GM12878 (cell line): ENCODE results near the gene MRPL1. TPM values are rescaled to one million over a fixed set of nuclear protein-coding genes. Genes with fewer than 3 reads are reported as not detected.

Experiments
- ATAC-seq: fragments of 200-7000 bp; cut with Tn5 transposase; 3 replicates; pipeline ENCODE4 v1.9.1; 2020; ENCODE audit warnings: mild to moderate bottlenecking, moderate library complexity
- BruUV-seq: library from RNA; stranded (reverse); fragments of 400-500 nt; replicated peaks from 2 replicates; lab custom pipeline; 2021; lab: Mats Ljungman, UMichigan
- CTCF ChIA-PET: fragments of 300-600 bp; sonication (Branson Sonifier 250); formaldehyde crosslinking; extraction: SDS; loops from one replicate; lab custom pipeline; 2021; ENCODE audit warnings: inconsistent platforms; lab: Yijun Ruan, JAX
- POLR2A ChIA-PET: fragments of 350-600 bp; formaldehyde crosslinking; extraction: SDS; loops from one replicate; lab custom pipeline; 2021; ENCODE audit warnings: inconsistent platforms; lab: Charles Lee
- RAD21 ChIA-PET: fragments of 300-600 bp; sonication (Branson Sonifier 250); formaldehyde crosslinking; loops from one replicate; lab custom pipeline; 2023; ENCODE audit warnings: antibody characterized with exemption; ENCODE audit not compliant: unreplicated experiment; lab: Charles Lee
- SMC1A ChIA-PET: fragments of 300-600 bp; sonication (Branson Sonifier 250); formaldehyde crosslinking; loops from one replicate; lab custom pipeline; 2023; ENCODE audit not compliant: unreplicated experiment, uncharacterized antibody; lab: Charles Lee
- DNase-seq: peaks from one replicate; pipeline ENCODE4 v3.0.0-alpha.2; 2011; ENCODE audit warnings: low read depth, low spot score
- FAIRE-seq: peaks from 3 replicates; lab custom pipeline; 2011; peaks lifted over from hg19 to GRCh38; lab: Jason Lieb, UNC
- H2AFZ ChIP-seq: 2 replicates; pipeline ENCODE4 v1.6.0; 2011; ENCODE audit warnings: low read depth, low read length, control low read depth; ENCODE audit not compliant: control insufficient read depth
- H3K27ac ChIP-seq: 2 replicates; pipeline ENCODE4 v1.5.1; 2011; ENCODE audit warnings: control low read depth; ENCODE audit not compliant: control insufficient read depth, insufficient read depth
- H3K27me3 ChIP-seq, 2 experiments: replicated peaks in 1 of 2; 2 replicates each; pipeline versions ENCODE4 v1.6.0 to v1.6.1; 2011; ENCODE audit warnings: low read length in 1 of 2; ENCODE audit not compliant: control insufficient read depth in 2 of 2, insufficient read depth in 2 of 2
- H3K36me3 ChIP-seq, 2 experiments: 2 replicates each; pipeline ENCODE4 v1.5.1; 2011; ENCODE audit warnings: low read length in 1 of 2; ENCODE audit not compliant: control insufficient read depth in 2 of 2, insufficient read depth in 2 of 2
- H3K4me1 ChIP-seq: 2 replicates; pipeline ENCODE4 v1.6.1; 2011; ENCODE audit warnings: mild to moderate bottlenecking, low read length, moderate library complexity, mixed read lengths; ENCODE audit not compliant: control insufficient read depth, insufficient read depth
- H3K4me2 ChIP-seq: 2 replicates; pipeline ENCODE4 v1.6.0; 2011; ENCODE audit warnings: control low read depth; ENCODE audit not compliant: control insufficient read depth, insufficient read depth
- H3K4me3 ChIP-seq: fragments of 200-600 bp; sonication (generic); 2 replicates; pipeline ENCODE4 v1.5.1; 2016
- H3K79me2 ChIP-seq: 2 replicates; pipeline ENCODE4 v1.6.0; 2011; ENCODE audit warnings: low read length; ENCODE audit not compliant: control insufficient read depth, insufficient read depth
- H3K9ac ChIP-seq: 2 replicates; pipeline ENCODE4 v1.8.0; 2011; ENCODE audit warnings: low read length, control low read depth, mixed read lengths; ENCODE audit not compliant: control insufficient read depth, insufficient read depth
- H3K9me3 ChIP-seq: replicated peaks from 3 replicates; pipeline ENCODE4 v1.5.1; 2011; ENCODE audit warnings: mild to moderate bottlenecking, low read length; ENCODE audit not compliant: control insufficient read depth, insufficient read depth
- H4K20me1 ChIP-seq: 2 replicates; pipeline ENCODE4 v1.6.0; 2011; ENCODE audit not compliant: control insufficient read depth, insufficient read depth
- ESRRA ChIP-seq: IDR thresholded peaks from 2 replicates; pipeline ENCODE4 v1.6.1; 2012; ENCODE audit warnings: mild to moderate bottlenecking, low read length, improper control_type of control experiment
- GABPA ChIP-seq: IDR thresholded peaks from 2 replicates; pipeline ENCODE4 v1.6.1; 2014; ENCODE audit warnings: antibody characterized with exemption, low read depth, mild to moderate bottlenecking, inconsistent platforms
- HDAC2 ChIP-seq: fragments of 200-600 bp; sonication (generic); IDR thresholded peaks from 2 replicates; pipeline ENCODE4 v1.6.1; 2017
- HDGF ChIP-seq: fragments of 450-650 bp; IDR thresholded peaks from 2 replicates; pipeline ENCODE4 v1.6.1; 2016; ENCODE audit warnings: antibody characterized with exemption
- MTA2 ChIP-seq: fragments of 450-650 bp; IDR thresholded peaks from 2 replicates; pipeline ENCODE4 v1.6.1; 2016; ENCODE audit warnings: low read depth, mild to moderate bottlenecking, moderate library complexity
- MYB ChIP-seq: fragments of 150-350 bp; IDR thresholded peaks from 2 replicates; pipeline ENCODE4 v1.6.1; 2014; ENCODE audit warnings: mild to moderate bottlenecking, low read depth, low read length, borderline replicate concordance
- NR2F1 ChIP-seq: fragments of 450-650 bp; conservative IDR thresholded peaks from 2 replicates; pipeline ENCODE4 v1.6.1; 2017; ENCODE audit warnings: mild to moderate bottlenecking
- SREBF2 ChIP-seq: IDR thresholded peaks from 2 replicates; pipeline ENCODE4 v1.6.1; 2012; ENCODE audit warnings: mild to moderate bottlenecking, low read length
- SUPT20H ChIP-seq: IDR thresholded peaks from 2 replicates; pipeline ENCODE4 v1.6.1; 2011; ENCODE audit warnings: low read depth, mild to moderate bottlenecking, low read length, moderate library complexity, borderline replicate concordance; ENCODE audit not compliant: control insufficient read depth
- in situ Hi-C: fragments of 300-500 bp; cut with MboI; formaldehyde crosslinking; loops from 9 replicates; pipeline ENCODE4 v1.14.3; 2018; ENCODE audit warnings: mixed read lengths
- intact Hi-C: fragments of 100-400 bp; cut with micrococcal nuclease; formaldehyde crosslinking; loops from one replicate; pipeline ENCODE4 v1.14.2; 2022; ENCODE audit not compliant: unreplicated experiment
- polyA plus RNA-seq, 11 experiments: library from polyadenylated mRNA; depleted of rRNA in 4 of 11; unstranded in 6 of 11; stranded (reverse) in 5 of 11; fragments of >200 nt; fragmentation: Nextera tagmentation in 4 of 11; fragmentation: Illumina TruSeq in 1 of 11; extraction: Ambion mirVana in 4 of 11; extraction: Trizol in 1 of 11; gene quantifications; 1 replicate in 1 of 11; 2 replicates in 10 of 11; pipeline versions ENCODE4 v1.2.1 to v1.2.3, GENCODE V29; 2011 to 2016; ENCODE audit warnings: inconsistent platforms in 2 of 11, missing spikeins in 2 of 11, low read depth in 1 of 11
- total RNA-seq, 4 experiments: library from RNA; depleted of rRNA in 3 of 4; stranded (reverse); fragments of >200 nt in 3 of 4; fragmentation: Illumina TruSeq in 1 of 4; extraction: Trizol in 1 of 4; gene quantifications; 2 replicates each; pipeline versions ENCODE4 v1.2.1 to v1.2.3, GENCODE V29; 2013 to 2021
- TF ChIP-seq, protein P1 (sequence below): fragments of 450-650 bp; IDR thresholded peaks from 2 replicates; pipeline ENCODE4 v1.6.1; 2017; ENCODE audit warnings: mild to moderate bottlenecking
- TF ChIP-seq, protein P2 (sequence below): fragments of 150-350 bp; IDR thresholded peaks from 2 replicates; pipeline ENCODE4 v1.6.1; 2016; ENCODE audit warnings: low read depth, low read length
- TF ChIP-seq, protein P3 (sequence below): fragments of 450-650 bp; IDR thresholded peaks from 2 replicates; pipeline ENCODE4 v1.6.1; 2016; ENCODE audit warnings: mild to moderate bottlenecking
- TF ChIP-seq, protein P4 (sequence below): fragments of 450-650 bp; IDR thresholded peaks from 2 replicates; pipeline ENCODE4 v1.6.1; 2017; ENCODE audit warnings: low read depth, mild to moderate bottlenecking, moderate library complexity
- TF ChIP-seq, protein P5 (sequence below): fragments of 450-650 bp; conservative IDR thresholded peaks from 2 replicates; pipeline ENCODE4 v1.6.1; 2017; ENCODE audit warnings: mild to moderate bottlenecking, moderate library complexity

MRPL1 gene
- total and polyA plus RNA-seq, 10 of the 15 experiments (the other 5 are each of a cell fraction or from before 2014, with no cell fraction given), result 20.2 to 35.7 (median 28.2) TPM

DNA sequence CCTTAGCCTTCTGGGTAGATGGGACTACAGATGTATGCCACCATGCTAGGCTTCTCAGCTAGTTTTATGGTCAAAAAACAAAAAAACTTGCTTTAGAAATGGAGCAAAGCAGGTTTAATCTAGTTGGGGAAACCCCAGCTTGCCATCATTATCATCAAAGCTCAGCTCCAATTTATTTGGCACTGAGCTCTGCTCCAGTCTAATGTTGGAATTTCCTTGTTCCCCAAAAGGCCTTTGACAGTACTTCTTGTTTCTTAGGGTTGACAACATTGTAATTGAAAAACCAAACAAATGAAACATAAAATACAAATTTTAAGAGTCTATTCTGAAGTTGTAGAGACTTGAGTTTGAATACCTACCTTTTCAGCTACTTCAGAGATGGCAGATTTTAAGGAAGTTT lies 48.0 kb downstream of the MRPL1 start:
- FAIRE-seq (no peak), ATAC-seq (no peak), DNase-seq (no peak)
- BruUV-seq, result no TSS peak
- Histone ChIP-seq H3K27ac (no peak overlapping the region), H3K4me2 (no peak overlapping the region), H3K79me2 (no peaks in the 10 kb centered on the region), H3K9ac (no peak overlapping the region), H3K27me3 (no peaks in the 10 kb centered on the region), H3K9me3 (no peaks in the 10 kb centered on the region; the same call in 1 of the 3 replicates), H3K4me1 (no peaks in the 10 kb centered on the region), H2AFZ (no peak overlapping the region), H3K36me3 (peaks cover 2 to 9% of the 10 kb centered on the region in 2 experiments), H3K4me3 (no peak overlapping the region), H4K20me1 (no peaks in the 10 kb centered on the region)
- intact Hi-C loops (no loop called here), in situ Hi-C loops (no loop called here)
- TF ChIP-seq GABPA (no peak), MTA2 (no peak), NR2F1 (no peak), HDAC2 (no peak), SREBF2 (no peak), HDGF (no peak), MYB (no peak), ESRRA (no peak), SUPT20H (no peak)
- TF ChIP-seq, protein P1, sequence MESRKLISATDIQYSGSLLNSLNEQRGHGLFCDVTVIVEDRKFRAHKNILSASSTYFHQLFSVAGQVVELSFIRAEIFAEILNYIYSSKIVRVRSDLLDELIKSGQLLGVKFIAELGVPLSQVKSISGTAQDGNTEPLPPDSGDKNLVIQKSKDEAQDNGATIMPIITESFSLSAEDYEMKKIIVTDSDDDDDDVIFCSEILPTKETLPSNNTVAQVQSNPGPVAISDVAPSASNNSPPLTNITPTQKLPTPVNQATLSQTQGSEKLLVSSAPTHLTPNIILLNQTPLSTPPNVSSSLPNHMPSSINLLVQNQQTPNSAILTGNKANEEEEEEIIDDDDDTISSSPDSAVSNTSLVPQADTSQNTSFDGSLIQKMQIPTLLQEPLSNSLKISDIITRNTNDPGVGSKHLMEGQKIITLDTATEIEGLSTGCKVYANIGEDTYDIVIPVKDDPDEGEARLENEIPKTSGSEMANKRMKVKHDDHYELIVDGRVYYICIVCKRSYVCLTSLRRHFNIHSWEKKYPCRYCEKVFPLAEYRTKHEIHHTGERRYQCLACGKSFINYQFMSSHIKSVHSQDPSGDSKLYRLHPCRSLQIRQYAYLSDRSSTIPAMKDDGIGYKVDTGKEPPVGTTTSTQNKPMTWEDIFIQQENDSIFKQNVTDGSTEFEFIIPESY, result no peak
- TF ChIP-seq, protein P2, sequence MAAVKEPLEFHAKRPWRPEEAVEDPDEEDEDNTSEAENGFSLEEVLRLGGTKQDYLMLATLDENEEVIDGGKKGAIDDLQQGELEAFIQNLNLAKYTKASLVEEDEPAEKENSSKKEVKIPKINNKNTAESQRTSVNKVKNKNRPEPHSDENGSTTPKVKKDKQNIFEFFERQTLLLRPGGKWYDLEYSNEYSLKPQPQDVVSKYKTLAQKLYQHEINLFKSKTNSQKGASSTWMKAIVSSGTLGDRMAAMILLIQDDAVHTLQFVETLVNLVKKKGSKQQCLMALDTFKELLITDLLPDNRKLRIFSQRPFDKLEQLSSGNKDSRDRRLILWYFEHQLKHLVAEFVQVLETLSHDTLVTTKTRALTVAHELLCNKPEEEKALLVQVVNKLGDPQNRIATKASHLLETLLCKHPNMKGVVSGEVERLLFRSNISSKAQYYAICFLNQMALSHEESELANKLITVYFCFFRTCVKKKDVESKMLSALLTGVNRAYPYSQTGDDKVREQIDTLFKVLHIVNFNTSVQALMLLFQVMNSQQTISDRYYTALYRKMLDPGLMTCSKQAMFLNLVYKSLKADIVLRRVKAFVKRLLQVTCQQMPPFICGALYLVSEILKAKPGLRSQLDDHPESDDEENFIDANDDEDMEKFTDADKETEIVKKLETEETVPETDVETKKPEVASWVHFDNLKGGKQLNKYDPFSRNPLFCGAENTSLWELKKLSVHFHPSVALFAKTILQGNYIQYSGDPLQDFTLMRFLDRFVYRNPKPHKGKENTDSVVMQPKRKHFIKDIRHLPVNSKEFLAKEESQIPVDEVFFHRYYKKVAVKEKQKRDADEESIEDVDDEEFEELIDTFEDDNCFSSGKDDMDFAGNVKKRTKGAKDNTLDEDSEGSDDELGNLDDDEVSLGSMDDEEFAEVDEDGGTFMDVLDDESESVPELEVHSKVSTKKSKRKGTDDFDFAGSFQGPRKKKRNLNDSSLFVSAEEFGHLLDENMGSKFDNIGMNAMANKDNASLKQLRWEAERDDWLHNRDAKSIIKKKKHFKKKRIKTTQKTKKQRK, result no peak
- TF ChIP-seq, protein P3, sequence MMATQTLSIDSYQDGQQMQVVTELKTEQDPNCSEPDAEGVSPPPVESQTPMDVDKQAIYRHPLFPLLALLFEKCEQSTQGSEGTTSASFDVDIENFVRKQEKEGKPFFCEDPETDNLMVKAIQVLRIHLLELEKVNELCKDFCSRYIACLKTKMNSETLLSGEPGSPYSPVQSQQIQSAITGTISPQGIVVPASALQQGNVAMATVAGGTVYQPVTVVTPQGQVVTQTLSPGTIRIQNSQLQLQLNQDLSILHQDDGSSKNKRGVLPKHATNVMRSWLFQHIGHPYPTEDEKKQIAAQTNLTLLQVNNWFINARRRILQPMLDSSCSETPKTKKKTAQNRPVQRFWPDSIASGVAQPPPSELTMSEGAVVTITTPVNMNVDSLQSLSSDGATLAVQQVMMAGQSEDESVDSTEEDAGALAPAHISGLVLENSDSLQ, result no peak
- TF ChIP-seq, protein P4, sequence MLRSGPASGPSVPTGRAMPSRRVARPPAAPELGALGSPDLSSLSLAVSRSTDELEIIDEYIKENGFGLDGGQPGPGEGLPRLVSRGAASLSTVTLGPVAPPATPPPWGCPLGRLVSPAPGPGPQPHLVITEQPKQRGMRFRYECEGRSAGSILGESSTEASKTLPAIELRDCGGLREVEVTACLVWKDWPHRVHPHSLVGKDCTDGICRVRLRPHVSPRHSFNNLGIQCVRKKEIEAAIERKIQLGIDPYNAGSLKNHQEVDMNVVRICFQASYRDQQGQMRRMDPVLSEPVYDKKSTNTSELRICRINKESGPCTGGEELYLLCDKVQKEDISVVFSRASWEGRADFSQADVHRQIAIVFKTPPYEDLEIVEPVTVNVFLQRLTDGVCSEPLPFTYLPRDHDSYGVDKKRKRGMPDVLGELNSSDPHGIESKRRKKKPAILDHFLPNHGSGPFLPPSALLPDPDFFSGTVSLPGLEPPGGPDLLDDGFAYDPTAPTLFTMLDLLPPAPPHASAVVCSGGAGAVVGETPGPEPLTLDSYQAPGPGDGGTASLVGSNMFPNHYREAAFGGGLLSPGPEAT, result no peak
- TF ChIP-seq, protein P5, sequence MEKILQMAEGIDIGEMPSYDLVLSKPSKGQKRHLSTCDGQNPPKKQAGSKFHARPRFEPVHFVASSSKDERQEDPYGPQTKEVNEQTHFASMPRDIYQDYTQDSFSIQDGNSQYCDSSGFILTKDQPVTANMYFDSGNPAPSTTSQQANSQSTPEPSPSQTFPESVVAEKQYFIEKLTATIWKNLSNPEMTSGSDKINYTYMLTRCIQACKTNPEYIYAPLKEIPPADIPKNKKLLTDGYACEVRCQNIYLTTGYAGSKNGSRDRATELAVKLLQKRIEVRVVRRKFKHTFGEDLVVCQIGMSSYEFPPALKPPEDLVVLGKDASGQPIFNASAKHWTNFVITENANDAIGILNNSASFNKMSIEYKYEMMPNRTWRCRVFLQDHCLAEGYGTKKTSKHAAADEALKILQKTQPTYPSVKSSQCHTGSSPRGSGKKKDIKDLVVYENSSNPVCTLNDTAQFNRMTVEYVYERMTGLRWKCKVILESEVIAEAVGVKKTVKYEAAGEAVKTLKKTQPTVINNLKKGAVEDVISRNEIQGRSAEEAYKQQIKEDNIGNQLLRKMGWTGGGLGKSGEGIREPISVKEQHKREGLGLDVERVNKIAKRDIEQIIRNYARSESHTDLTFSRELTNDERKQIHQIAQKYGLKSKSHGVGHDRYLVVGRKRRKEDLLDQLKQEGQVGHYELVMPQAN, result no peak
- ChIA-PET RAD21 (no interaction called here), CTCF (interaction anchor here (0.9 to 1.9 kb wide), 3 partner anchors 9 to 17 kb away, joined by 3 to 6 read pairs (median 3); no protein-coding TSS in a partner anchor), SMC1A (interaction anchor here (0.6 to 2.1 kb wide), 3 partner anchors 16 to 1961 kb away, joined by 3 to 9 read pairs (median 3); no protein-coding TSS in a partner anchor), POLR2A (no interaction called here)
